ENCODE results near the gene GSE1.

The GSE1 gene

GRCh38 chr16:85569615-85570212, 43.4 kb upstream of the GSE1 start (continued):
- no peak for TF ChIP-seq ZBTB49 (tag by site-specific recombination; IDR thresholded peaks at IDR 0.05; ENCODE audit: low read depth)
- TF ChIP-seq ZNF341 (tag by site-specific recombination; IDR thresholded peaks at IDR 0.05; ENCODE audit: low read depth): peak; percentile 45; the same call in 1 of the 2 replicates
- TF ChIP-seq ZNF560 (tag by site-specific recombination; IDR thresholded peaks at IDR 0.05; ENCODE audit: borderline replicate concordance): no peak
- no peak for TF ChIP-seq ZNF624 (tag by site-specific recombination; IDR thresholded peaks at IDR 0.05)
- TF ChIP-seq ZNF488 (tag by site-specific recombination; IDR thresholded peaks at IDR 0.05): no peak
- TF ChIP-seq GLIS2 (tag by site-specific recombination; IDR thresholded peaks at IDR 0.05): peak; percentile 75
- 0 out of 2 replicates have a peak, but pooled peaks have one; percentile 16 for TF ChIP-seq ZNF518A (tag by site-specific recombination; conservative IDR thresholded peaks at IDR 0.05; ENCODE audit: low read depth)
- TF ChIP-seq KLF10 (tag by site-specific recombination; IDR thresholded peaks at IDR 0.05): no peak
- TF ChIP-seq ZNF404 (tag by site-specific recombination; IDR thresholded peaks at IDR 0.05): no peak
- TF ChIP-seq GLI2 (tag by site-specific recombination; IDR thresholded peaks at IDR 0.05; ENCODE audit: borderline replicate concordance, low read depth): no peak
- TF ChIP-seq ZNF664 (tag by site-specific recombination; IDR thresholded peaks at IDR 0.05): no peak
- TF ChIP-seq SP3 (tag by site-specific recombination; IDR thresholded peaks at IDR 0.05): no peak
- TF ChIP-seq ZNF548 (tag by site-specific recombination; IDR thresholded peaks at IDR 0.05): no peak
- TF ChIP-seq ZNF580 (tag by site-specific recombination; IDR thresholded peaks at IDR 0.05): no peak; the same call in 1 of the 2 replicates
- TF ChIP-seq HOXA7 (CRISPR knock-in tag; IDR thresholded peaks at IDR 0.05; ENCODE audit: borderline replicate concordance): no peak
- no peak for TF ChIP-seq ZNF311 (tag by site-specific recombination; IDR thresholded peaks at IDR 0.05; ENCODE audit: borderline replicate concordance)
- TF ChIP-seq KLF9 (tag by site-specific recombination; IDR thresholded peaks at IDR 0.05; ENCODE audit: low read depth): peak; percentile 51; the same call in 1 of the 2 replicates
- no peak for TF ChIP-seq ZNF138 (tag by site-specific recombination; IDR thresholded peaks at IDR 0.05; ENCODE audit: borderline replicate concordance)
- no peak for TF ChIP-seq ZNF10 (tag by site-specific recombination; IDR thresholded peaks at IDR 0.05)
- TF ChIP-seq ZNF670 (tag by site-specific recombination; IDR thresholded peaks at IDR 0.05; ENCODE audit: low read depth): no peak
- peak; percentile 73 for TF ChIP-seq ZNF24 (tag by site-specific recombination; IDR thresholded peaks at IDR 0.05)
- TF ChIP-seq ZNF530 (tag by site-specific recombination; IDR thresholded peaks at IDR 0.05; ENCODE audit: low read depth): no peak
